Trophoblast cell (in vitro differentiated cells and primary cell): ENCODE data around the gene ANKRD33B.
A peak's percentile ranks its signal among the peaks of the same experiment; 100 is the strongest.

Source experiments
- DNase-seq, 2 donors: peaks; one replicate each; pipeline ENCODE4 v3.0.0-alpha.2; 2016
- H2AFZ ChIP-seq: 2 replicates; pipeline ENCODE4 v1.6.1; 2013; ENCODE audit warnings: low read length, moderate library complexity, mild to moderate bottlenecking; ENCODE audit not compliant: insufficient read depth, poor library complexity
- H2AK5ac ChIP-seq: 2 replicates; pipeline ENCODE4 v1.6.1; 2013; ENCODE audit warnings: mild to moderate bottlenecking, low read length
- H2BK120ac ChIP-seq: 2 replicates; pipeline ENCODE4 v1.6.1; 2013; ENCODE audit warnings: low read length, mild to moderate bottlenecking, moderate library complexity; ENCODE audit not compliant: insufficient read depth, poor library complexity
- H2BK12ac ChIP-seq: 2 replicates; pipeline ENCODE4 v1.6.1; 2013; ENCODE audit warnings: mild to moderate bottlenecking, low read length, moderate library complexity
- H2BK5ac ChIP-seq: 2 replicates; pipeline ENCODE4 v1.6.1; 2013; ENCODE audit warnings: low read length, low read depth, moderate library complexity, mild to moderate bottlenecking; ENCODE audit not compliant: poor library complexity
- H3K14ac ChIP-seq: 2 replicates; pipeline ENCODE4 v1.6.1; 2013; ENCODE audit warnings: mild to moderate bottlenecking, low read length
- H3K18ac ChIP-seq: 2 replicates; pipeline ENCODE4 v1.6.1; 2013; ENCODE audit warnings: mild to moderate bottlenecking, low read length
- H3K23ac ChIP-seq: 2 replicates; pipeline ENCODE4 v1.6.1; 2013; ENCODE audit warnings: low read length
- H3K27ac ChIP-seq: 2 replicates; pipeline ENCODE4 v1.5.1; 2013; ENCODE audit warnings: low read depth, mild to moderate bottlenecking, inconsistent platforms, low read length, moderate library complexity
- H3K27me3 ChIP-seq: 2 replicates; pipeline ENCODE4 v1.6.1; 2013; ENCODE audit warnings: inconsistent platforms, mild to moderate bottlenecking, low read length, moderate library complexity; ENCODE audit not compliant: insufficient read depth
- H3K36me3 ChIP-seq, 2 experiments: 1 replicate in 1 of 2; 2 replicates in 1 of 2; pipeline ENCODE4 v1.6.1; 2013; ENCODE audit warnings: low read length in 2 of 2, mild to moderate bottlenecking in 2 of 2, moderate library complexity in 1 of 2; ENCODE audit not compliant: insufficient read depth in 2 of 2, control insufficient read depth in 1 of 2
- H3K4ac ChIP-seq: 2 replicates; pipeline ENCODE4 v1.6.1; 2013; ENCODE audit warnings: low read depth, mild to moderate bottlenecking, low read length, moderate library complexity
- H3K4me1 ChIP-seq, 2 experiments: 1 replicate in 1 of 2; 2 replicates in 1 of 2; pipeline ENCODE4 v1.6.1; 2013; ENCODE audit warnings: low read length in 2 of 2, mild to moderate bottlenecking in 2 of 2, moderate library complexity in 1 of 2; ENCODE audit not compliant: insufficient read depth in 2 of 2, control insufficient read depth in 1 of 2
- H3K4me2 ChIP-seq: 2 replicates; pipeline ENCODE4 v1.6.1; 2013; ENCODE audit warnings: inconsistent platforms, mild to moderate bottlenecking, low read length, moderate library complexity
- H3K4me3 ChIP-seq: 2 replicates; pipeline ENCODE4 v1.5.1; 2013; ENCODE audit warnings: mild to moderate bottlenecking, low read depth, low read length, inconsistent platforms
- H3K79me1 ChIP-seq: one replicate; pipeline ENCODE4 v1.6.1; 2013; ENCODE audit warnings: low read length
- H3K79me2 ChIP-seq: 2 replicates; pipeline ENCODE4 v1.6.1; 2013; ENCODE audit warnings: low read length, mild to moderate bottlenecking; ENCODE audit not compliant: control insufficient read depth, insufficient read depth, poor library complexity
- H3K9ac ChIP-seq: 2 replicates; pipeline ENCODE4 v1.6.1; 2013; ENCODE audit warnings: mild to moderate bottlenecking, low read length
- H3K9me3 ChIP-seq: 2 replicates; pipeline ENCODE4 v1.6.1; 2013; ENCODE audit warnings: low read depth, mild to moderate bottlenecking, control low read depth, inconsistent platforms, low read length; ENCODE audit not compliant: insufficient read depth
- H4K12ac ChIP-seq: 2 replicates; pipeline ENCODE4 v1.6.1; 2013; ENCODE audit warnings: low read depth, mild to moderate bottlenecking, low read length, moderate library complexity
- H4K8ac ChIP-seq: 2 replicates; pipeline ENCODE4 v1.6.1; 2013; ENCODE audit warnings: low read depth, mild to moderate bottlenecking, low read length, moderate library complexity
- H4K91ac ChIP-seq: one replicate; pipeline ENCODE4 v1.6.1; 2013; ENCODE audit warnings: low read depth, mild to moderate bottlenecking, low read length, moderate library complexity
- WGBS: extraction: QIAGEN DNeasy Blood & Tissue Kit; methylation state at CpG from one replicate; pipeline ENCODE4 v1.1.7; 2013; ENCODE audit warnings: missing lambda C conversion rate; ENCODE audit not compliant: insufficient read length, insufficient coverage; ENCODE audit errors: extremely low coverage; 5-methylcytosine and 5-hydroxymethylcytosine counted together

ANKRD33B gene

DNA sequence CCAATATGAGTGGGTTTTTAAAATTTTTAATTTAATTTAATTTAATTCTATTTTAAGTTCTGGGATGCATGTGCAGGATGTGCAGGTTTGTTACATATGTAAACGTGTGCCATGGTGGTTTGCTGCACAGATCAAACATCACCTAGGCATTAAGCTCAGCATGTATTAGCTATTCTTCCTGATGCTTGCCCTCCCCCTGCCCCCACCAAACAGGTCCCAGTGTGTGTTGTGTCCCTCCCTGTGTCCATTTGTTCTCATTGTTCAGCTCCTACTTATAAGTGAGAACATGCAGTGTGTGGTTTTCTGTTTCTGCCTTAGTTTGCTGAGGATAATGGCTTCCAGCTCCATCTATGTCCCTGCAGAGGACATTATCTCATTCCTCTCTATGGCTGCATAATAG, 35.0 kb upstream of the ANKRD33B start:
- no CpG with 5 or more reads among the region's 1 CpG for whole genome bisulfite sequencing
- H2BK5ac ChIP-seq, result no peak overlapping the region

DNA sequence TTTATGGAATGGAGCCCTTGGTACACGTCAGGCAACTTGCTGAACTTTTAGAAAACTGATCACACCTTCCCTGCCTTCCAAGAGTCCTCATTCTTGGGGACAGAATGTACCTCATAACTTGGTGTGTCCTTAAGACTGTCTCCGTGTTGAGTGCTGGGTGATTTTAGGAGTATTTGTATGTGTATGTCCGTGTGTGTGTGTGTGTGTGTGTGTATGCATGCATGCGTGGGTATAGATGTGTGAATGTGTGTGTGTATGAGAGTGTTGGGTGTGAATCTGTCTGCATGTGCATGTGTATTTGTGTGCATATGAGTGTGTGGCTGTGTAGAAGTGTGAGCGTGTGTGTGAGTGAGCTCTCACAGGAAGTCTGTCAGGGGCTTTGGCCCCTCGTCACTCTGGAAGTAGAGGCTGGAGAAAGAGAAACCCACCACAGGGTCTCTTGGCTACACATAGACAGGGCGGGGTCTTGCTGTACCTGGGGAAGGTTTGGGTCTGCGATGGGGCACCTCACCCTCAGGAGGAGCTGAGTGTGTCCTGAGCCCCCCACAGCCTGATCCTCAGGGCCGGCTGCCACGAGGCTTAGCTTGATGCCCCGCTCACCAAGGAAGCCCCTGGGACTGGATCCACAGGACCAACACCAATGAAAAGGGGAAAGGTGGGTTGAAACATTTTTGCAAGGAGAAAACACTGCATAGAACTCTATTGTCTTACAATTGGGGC, 33.1 kb upstream of the ANKRD33B start:
- Histone ChIP-seq H3K14ac (no peak overlapping the region), H3K79me1 (peaks cover 3% of the 10 kb centered on the region), H3K4me1 (peaks cover under 1 to 2% of the 10 kb centered on the region in 2 experiments), H4K91ac (no peak overlapping the region), H3K79me2 (no peaks in the 10 kb centered on the region), H3K27ac (no peak overlapping the region), H3K9me3 (peaks cover 2% of the 10 kb centered on the region), H3K4me3 (no peak overlapping the region), H3K4me2 (no peak overlapping the region), H3K9ac (no peak overlapping the region), H2BK12ac (no peak overlapping the region), H3K36me3 (no peaks in the 10 kb centered on the region), H3K27me3 (no peaks in the 10 kb centered on the region), H2AK5ac (no peak overlapping the region), H4K12ac (no peak overlapping the region), H4K8ac (no peak overlapping the region), H2AFZ (no peak overlapping the region), H2BK120ac (no peak overlapping the region), H3K4ac (no peak overlapping the region), H2BK5ac (no peak overlapping the region), H3K23ac (no peak overlapping the region), H3K18ac (no peak overlapping the region)
- WGBS, result no CpG with 5 or more reads among the region's 11 CpGs
- DNase-seq, result no peak

More for the DNA sequence above, 35.0 kb upstream of the ANKRD33B start:
- H3K4me1 ChIP-seq, result peaks cover 2% of the 10 kb centered on the region in 2 experiments
- no peak overlapping the region for H3K23ac ChIP-seq
- H4K91ac ChIP-seq, result peak overlapping the region; percentile 50
- H4K12ac ChIP-seq, result no peak overlapping the region
- H3K9ac ChIP-seq, result no peak overlapping the region
- H2BK120ac ChIP-seq, result no peak overlapping the region
- no peak overlapping the region for H2AFZ ChIP-seq
- no peaks in the 10 kb centered on the region for H3K36me3 ChIP-seq
- no peak overlapping the region for H3K4me2 ChIP-seq
- H3K4ac ChIP-seq, result no peak overlapping the region
- H3K27me3 ChIP-seq, result no peaks in the 10 kb centered on the region
- no peak overlapping the region for H3K4me3 ChIP-seq
- no peak overlapping the region for H4K8ac ChIP-seq
- no peak overlapping the region for H2AK5ac ChIP-seq
- H3K79me2 ChIP-seq, result no peaks in the 10 kb centered on the region
- H3K79me1 ChIP-seq, result peaks cover 3% of the 10 kb centered on the region
- DNase-seq, result no peak
- H3K14ac ChIP-seq, result no peak overlapping the region
- H3K27ac ChIP-seq, result no peak overlapping the region
- H3K9me3 ChIP-seq, result peaks cover 2% of the 10 kb centered on the region
- no peak overlapping the region for H3K18ac ChIP-seq
- peak overlapping the region; percentile 8 for H2BK12ac ChIP-seq

DNA sequence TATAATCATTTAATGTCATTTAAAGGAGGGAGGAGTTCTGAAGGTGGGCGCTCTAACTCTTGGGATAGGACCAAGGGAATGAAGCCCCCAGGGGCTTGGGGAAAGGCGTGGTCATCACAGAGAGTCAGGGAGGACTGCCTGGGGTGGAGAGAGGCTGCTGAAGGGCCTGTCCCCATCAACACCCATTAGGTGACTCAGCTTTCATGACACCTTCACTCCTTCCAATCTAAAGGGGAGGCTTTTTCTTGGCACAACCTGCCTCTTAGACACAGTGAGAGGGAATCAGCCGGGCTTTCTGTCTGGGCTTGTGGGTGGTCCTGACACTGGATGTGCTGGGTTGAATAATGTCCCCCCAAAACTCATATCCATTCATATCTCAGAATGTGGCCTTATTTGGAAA, 31.4 kb upstream of the ANKRD33B start:
- no peak for DNase-seq
- Histone ChIP-seq H2BK120ac (no peak overlapping the region), H3K4me2 (no peak overlapping the region), H3K27me3 (no peaks in the 10 kb centered on the region), H3K14ac (no peak overlapping the region), H2AK5ac (no peak overlapping the region), H3K4me1 (peaks cover 2 to 4% of the 10 kb centered on the region in 2 experiments), H3K9ac (no peak overlapping the region), H4K12ac (no peak overlapping the region), H4K91ac (no peak overlapping the region), H3K27ac (no peak overlapping the region), H3K23ac (no peak overlapping the region), H2BK5ac (no peak overlapping the region), H3K4ac (no peak overlapping the region), H2AFZ (no peak overlapping the region), H3K79me1 (peaks cover 2% of the 10 kb centered on the region), H3K36me3 (no peaks in the 10 kb centered on the region), H3K79me2 (no peaks in the 10 kb centered on the region), H4K8ac (no peak overlapping the region), H2BK12ac (no peak overlapping the region), H3K18ac (no peak overlapping the region), H3K4me3 (no peak overlapping the region), H3K9me3 (peaks cover 2% of the 10 kb centered on the region)
- WGBS, result no CpG with 5 or more reads among the region's 3 CpGs

DNA sequence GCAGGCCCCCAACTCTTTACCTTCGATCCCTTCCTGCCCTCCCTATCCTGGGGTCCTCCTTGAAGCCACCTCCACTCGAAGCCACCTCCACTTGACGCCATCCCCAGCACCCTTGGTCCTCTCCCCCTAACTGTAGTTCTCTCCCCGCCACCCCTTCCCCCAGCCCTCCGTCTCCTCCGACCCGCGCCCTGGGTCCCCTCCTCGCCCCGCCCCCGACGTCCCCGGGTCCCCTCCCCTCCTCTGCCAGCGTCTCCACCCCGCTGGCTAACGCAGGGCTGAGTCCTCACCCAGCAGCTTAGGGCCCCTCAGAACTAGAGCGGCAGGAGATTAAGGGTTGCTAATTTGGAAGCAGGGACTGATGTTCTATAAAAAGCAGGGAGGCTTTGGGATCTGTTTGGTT, 30.6 kb upstream of the ANKRD33B start:
- Histone ChIP-seq H3K36me3 (no peaks in the 10 kb centered on the region), H3K14ac (no peak overlapping the region), H3K18ac (no peak overlapping the region), H3K4me1 (peaks cover 2 to 6% of the 10 kb centered on the region in 2 experiments), H4K8ac (no peak overlapping the region), H3K9me3 (peaks cover 4% of the 10 kb centered on the region), H2BK120ac (no peak overlapping the region), H3K79me2 (no peaks in the 10 kb centered on the region), H4K12ac (no peak overlapping the region), H3K4me2 (no peak overlapping the region), H2BK5ac (no peak overlapping the region), H3K9ac (no peak overlapping the region), H3K4ac (no peak overlapping the region), H3K4me3 (no peak overlapping the region), H4K91ac (no peak overlapping the region), H3K27me3 (no peaks in the 10 kb centered on the region), H3K27ac (no peak overlapping the region), H3K23ac (no peak overlapping the region), H3K79me1 (peaks cover 2% of the 10 kb centered on the region), H2AK5ac (no peak overlapping the region), H2BK12ac (no peak overlapping the region), H2AFZ (no peak overlapping the region)
- no CpG with 5 or more reads among the region's 17 CpGs for WGBS
- DNase-seq, result no peak
